ENCODE measurements around the gene IP6K2.
A peak's percentile ranks its signal among the peaks of the same experiment; 100 is the strongest.

The IP6K2 gene

DNA sequence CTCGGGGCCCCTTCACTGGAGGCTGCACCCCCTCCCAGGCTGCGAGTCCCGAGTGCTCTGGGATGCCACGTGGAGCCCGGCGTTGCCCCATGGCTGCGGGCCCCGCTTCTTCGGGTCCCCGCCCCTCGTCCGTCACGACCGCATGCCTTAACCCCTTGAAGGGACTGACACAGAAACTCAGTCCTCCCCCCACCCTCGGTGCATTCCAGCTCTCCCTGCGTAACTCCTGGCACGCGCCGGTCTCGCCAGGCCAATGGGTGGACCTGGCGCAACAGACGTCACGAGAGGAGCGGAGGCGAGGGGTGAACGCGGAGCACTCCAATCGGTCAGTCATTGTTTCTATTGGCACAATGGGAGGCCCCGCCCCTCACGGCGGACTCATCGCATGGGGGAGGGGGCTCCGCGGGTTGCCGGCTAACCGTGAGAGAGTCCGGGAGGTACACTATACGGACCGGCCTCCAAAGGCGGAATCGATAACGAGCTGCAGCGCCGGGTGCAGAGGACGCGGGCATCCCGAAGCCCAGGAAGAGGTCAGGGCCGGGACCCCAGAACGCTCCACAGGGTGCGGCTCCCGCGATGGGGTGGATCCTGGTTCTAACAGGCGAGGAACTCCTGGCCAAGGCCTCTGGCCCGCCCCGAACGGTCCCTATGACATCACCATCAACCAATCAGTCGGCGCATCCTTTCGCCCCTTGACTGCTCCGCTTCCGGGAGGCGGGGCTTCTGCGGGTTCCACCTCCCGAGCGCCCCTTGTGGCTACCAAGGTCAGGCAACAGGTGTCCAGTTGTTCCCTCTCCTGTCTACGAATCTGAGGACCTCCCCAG, 53.3 kb downstream of the IP6K2 start:
- DNase-seq (ENCODE audit: low spot score): peak; percentile 83

DNA sequence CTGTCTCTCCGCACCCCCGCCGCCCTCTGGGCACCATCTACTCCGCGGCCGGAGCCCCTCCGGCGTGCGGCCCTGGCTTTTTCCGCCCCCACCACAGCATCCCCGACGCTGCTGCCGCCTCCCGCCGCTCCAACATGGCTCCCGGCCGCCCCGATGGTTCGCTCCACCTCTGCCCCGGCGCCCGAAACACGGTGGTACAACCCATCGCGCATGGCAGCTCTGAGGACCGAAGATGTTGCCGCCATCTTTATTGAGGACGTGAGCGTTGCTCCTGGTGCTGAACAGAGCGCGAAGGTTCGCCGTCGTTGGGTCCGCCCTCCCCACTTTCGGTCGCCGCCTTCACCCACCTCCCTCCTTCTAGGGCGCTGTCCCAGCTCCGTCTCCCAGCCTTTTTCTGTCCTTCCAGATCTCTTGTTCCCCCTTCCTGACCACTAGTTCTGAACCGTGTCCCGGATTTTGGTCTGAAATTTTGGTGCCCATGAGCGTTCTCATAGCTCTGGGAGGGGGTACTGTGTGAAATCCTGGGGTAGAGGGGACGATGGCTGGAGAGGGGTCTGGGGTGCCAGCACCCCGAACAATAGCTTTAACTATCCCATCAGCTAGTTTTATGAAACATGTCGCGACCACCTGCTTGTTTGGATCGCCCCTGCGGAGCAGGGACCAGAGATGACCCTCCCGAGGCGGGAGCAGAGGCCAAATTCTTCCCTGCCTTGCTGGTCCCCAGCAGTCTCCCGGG, 54.1 kb downstream of the IP6K2 start, which contains the start of gene CELSR3:
CELSR3 (minus strand) TSS at position 134 of the 736 bp plus-strand sequence. CDS start 252 bp downstream, outside the sequence.
- DNase-seq (ENCODE audit: low spot score): peak; percentile 42

DNA sequence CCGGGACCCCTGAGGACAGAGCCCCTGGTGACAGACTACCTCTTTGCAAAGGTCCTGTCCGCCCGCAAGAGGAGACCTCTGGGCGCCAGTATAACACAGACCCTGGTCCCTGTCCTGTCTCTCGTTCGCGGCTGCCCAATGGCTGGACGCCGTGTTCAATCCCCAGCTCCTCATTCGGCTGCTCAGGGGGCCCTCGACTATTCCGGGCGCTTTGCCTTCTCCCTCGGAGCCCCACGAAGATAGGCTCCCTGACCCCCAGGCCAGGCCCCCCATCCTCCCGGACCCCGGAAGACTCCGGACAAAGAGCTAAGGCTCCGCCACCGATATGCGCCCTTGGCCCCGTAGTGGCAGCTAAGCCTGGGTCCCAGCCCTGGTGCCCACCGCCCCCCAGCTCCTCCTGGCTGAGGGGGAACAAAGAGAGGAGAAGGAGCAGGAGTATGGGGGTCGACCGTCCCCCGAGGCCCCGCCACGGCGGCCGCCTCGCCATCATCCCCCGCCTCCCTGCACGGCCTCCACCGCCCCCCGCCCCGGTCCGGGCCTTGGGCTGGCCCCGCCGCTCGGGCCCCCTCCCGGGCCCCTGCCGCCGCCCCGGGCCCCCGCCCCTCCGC, 54.8 kb downstream of the IP6K2 start:
- no peak for DNase-seq (ENCODE audit: low spot score)

DNA sequence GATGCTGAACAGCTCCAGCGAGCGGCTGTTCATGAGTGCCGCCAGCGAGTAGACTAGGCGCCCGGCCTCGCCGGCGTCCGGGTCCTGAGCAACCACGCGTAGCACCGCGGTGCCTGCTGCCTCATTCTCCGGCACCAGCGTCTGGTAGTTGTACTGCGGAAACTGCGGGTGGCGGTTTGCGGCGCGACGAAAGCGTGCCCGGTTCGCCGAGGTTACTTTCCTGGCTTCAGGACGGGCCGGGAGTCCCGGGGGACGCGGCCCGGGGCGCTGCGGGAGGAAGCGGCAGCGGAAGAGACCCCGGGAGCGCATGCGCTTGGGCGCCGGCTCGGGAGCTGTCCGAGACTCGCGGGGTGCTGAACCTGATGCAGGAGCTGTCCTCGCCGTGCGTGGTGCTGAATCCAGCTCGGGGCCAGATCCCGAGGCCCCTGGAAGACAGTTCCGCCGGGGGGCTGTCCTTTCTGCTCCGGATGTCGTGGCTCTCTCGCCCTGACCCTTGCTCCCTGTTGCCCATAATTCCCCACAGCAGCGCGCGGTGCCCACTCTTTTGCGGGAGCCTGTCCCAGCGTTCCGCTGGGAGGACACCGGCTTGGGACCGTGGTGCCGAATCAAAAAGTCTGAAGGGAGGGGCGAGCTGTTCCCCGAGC, 55.4 kb downstream of the IP6K2 start:
- peak; percentile 62 for DNase-seq (ENCODE audit: low spot score)

DNA sequence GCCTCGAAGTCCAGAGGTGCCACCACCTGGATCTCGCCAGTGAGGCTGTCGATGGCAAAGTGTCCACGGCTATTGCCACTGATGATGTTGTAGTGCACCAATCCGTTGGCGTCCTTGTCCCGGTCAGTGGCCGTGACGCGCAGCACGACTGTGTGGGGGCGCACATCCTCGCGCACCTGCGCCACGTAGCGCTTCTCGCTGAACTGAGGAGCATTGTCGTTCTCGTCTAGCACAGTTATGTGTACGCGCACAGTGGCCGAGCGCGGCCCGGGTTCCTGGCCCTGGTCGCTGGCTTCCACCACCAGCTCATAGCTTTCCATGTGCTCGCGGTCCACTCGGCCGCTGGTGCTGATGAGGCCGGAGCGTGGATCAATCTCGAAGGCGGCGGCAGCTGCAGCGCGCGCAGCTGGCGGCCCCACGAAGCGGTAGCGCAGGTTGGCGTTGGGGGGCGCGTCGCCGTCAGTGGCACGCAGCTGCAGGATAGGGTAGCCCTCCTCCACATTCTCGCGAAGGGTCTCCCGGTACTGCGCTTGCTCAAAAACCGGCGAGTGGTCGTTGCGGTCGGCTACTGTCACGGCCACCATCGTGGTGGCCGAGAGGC, 56.1 kb downstream of the IP6K2 start:
- DNase-seq (ENCODE audit: low spot score): no peak

DNA sequence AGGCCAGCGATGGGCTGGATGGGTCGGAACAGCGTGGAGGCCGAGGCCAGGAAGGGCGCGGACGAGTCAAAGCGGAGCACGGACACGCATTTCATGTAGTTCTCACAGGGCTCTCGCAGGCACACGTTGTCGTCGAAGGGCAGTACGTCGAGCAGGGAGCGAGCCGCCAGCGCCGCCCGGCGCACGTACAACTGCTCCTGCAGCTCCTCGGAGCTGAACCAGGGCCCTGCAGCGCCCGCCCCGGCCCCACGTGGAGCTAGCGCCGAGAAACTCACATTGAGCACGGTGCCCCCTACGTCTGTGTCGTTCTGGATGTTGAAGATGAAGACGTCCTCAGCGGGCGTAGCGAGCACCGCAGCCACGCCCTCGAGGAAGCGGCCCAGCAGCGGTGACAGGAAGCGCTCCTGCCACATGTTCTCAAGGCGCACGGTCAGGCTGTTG, 60.2 kb downstream of the IP6K2 start:
- DNase-seq (ENCODE audit: low spot score): no peak

DNA sequence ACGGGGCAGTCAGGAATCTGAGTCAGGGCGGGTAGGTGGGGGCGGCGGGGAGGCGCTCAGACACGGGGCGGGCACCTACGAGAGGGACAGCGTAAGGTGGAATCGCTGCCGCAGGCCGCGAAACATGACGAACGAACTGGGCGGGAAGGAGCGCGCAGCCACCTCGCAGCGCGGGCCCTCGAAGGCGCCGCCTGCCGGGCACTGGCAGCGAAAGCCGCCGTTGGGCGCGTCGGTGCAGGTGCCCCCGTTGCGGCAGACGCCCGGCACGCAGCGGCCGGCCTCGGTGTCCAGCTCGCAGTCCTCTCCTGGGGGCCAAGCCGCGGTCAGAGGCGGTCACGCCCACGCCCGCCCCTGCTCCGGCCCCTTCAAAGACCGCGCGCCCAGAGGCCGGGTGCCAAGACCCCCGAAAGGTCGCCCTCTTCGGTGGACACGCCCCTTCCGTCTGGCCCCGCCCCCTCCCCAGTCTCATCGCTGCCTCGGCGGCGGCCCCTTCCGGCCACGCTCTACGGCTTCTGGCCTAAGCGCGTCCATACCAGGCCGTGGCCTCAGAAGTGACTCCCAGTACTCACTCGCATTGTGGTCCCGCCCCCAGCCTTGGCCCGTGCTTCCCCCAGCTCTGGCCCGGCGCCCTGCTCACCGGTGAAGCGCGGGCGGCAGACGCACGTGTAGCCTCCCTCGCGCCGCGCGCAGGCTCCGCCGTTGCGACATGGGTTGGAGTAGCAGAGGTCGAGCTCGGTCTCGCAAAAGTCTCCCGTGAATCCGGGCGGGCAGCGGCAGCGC, 60.8 kb downstream of the IP6K2 start:
- DNase-seq (ENCODE audit: low spot score): peak; percentile 78

DNA sequence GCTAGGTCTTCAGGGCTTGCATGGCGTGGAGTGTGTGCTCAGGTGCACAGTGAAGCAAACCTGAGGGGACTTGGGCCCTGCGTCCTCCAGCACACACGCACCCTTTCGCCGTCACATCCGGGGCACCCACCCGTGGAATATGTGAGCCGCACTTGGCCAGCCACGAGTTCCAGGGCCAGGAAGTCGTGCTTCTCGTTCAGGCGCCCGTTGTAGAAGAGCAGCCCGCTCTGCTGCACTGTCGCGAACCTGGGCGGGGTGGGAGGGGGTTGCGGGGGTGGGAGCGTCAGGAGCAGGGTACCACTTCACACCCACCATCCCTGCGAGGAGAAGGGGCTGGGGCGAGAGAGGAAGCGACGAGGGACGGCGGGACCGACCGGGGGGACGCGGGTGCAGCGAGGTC, 61.4 kb downstream of the IP6K2 start:
- peak; percentile 39 for DNase-seq (ENCODE audit: low spot score)

DNA sequence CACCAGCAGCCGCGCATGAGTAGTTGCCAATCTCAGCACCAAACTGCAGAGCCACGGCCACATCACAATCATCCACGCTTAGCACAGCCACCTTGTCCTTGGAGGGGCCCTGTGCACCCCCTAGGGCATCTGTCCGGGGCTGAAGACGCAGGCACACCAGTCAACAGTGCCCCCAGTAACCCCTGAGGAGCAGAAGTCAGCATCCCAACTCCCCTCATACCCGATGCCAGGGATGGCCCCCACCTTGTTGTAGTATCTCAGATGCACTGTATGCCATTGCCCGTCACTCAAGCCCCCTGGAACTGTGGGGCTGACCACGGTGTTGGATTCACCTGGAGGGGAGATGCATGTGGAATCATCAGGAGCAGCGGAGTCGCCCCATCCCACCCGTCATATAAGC, 62.0 kb downstream of the IP6K2 start:
- DNase-seq (ENCODE audit: low spot score): no peak

DNA sequence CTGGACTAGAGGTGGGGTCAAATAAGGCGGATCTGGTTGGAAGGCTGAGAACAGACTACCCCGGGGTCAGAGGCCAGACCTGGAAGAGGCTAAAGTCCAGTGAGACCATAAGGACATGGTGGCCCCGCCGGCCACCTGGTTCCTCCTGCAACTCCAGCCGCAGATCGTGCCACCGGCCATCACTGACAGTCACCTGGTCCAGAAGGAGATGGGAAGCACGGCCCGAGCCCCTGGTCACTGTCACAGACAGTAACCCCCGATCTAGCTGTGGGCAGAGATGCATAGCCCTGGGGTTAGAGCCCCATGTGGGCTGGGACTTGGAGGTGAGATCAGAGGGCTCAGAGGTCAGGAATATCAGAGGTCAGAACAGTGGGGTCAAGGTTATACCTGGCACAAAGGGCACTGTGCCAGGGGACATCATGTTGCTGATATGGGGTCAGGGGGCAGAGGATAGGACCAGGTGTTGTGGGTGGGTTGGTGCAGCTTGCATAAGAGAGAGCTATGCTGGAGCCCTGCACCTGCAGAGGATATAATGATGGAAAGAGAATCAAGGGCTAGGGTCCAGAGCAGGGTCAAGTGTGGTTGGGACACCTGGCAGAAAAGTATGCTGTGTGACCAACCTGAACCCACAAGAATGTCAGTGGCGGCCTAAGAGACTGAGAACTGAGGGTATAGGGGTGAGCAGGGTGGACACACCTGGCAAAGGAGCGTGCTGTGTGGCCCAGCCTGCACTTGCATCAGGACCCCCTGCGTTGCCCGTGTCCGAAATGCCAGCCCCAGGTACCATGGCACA, 63.9 kb downstream of the IP6K2 start:
- no peak for DNase-seq (ENCODE audit: low spot score)

DNA sequence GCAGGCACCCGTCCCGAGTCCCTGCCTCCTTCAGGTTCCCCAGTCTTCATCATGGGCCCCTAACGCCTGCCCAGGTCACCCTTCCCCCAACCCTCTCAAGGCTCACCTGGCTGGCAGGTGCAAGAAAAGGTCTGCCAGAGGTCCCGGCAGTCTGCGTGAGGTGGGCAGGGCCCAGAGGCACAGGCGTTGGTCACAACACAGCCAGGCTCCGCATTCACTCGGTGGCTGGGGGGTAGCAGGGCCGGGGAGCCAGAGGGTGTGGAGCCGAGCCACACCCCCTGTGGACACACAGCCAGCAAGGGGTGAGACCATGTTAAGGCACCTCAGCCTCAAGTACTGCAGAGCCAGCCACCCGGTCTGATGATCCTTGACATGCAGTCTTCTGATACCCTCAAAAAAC, 65.2 kb downstream of the IP6K2 start:
- DNase-seq (ENCODE audit: low spot score): no peak

DNA sequence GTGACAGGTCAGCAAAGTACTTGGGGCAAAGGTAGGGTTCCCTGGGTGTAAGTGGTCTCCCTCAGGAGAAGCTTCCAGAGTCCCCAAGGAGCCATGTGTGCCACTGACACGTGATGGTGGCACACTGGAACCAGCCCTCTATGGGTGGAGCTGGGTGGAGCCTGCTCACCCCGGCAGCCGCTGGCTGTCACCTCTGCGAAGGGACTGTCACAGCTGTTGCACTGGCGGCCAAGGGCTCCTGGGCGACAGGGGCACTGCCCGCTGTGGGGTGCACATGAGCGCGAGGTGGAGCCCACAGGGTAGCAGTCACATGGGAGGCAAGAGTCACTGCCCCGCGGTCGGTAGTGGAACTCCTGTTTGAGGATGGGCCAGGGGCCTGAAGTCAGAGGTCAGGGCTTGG, 66.3 kb downstream of the IP6K2 start:
- DNase-seq (ENCODE audit: low spot score): no peak

DNA sequence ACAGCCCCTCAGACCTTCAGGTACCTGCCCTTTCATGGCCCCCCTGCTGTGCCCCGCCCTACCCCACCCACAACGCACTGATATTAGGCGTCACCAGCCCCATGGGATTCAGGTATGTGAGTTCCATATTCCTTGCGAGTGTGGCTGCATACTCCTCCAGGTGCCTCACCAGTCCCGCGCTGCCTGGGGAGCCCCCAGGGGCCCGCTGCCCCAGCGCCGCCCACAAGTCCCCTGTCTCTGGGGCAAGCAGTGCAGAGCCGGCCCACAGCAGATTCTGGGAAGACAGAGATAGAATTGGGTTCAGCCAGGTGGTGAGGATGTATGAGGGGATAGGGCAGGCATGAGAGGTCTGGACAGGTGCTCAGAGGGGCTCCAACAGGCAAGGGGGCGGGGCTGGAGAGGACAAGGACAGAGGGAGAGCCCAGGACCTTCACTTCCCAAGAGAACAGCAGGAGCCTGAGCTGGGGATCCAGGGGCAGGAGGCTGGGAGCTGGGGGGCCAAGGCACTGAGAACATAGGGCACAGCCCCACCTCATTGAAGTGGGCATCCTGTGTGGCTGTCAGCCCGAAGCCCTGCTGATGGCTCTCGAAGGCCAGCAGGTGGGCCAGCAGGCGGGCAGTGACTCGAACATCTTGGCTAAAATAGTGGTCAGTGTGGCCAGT, 68.7 kb downstream of the IP6K2 start:
- DNase-seq (ENCODE audit: low spot score): no peak

DNA sequence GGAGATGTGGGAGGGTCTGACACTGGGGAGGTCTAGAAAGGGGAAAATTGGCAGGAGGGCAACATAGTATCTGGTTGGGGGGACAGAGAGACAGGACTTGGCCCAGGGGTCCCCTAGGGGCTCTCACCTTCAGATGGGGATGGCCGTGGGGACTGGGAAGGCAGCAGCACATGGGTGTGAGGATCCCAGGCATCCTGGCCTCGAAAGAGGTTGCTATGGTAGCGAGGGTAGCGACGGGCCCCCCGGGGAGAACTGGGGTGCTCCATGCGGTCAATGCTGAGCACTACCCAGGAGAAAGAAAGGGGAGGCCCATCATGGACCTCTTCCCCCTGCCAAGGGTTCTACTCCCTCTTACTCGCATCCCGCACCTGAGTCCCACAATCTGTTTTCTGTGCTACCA, 69.3 kb downstream of the IP6K2 start:
- no peak for DNase-seq (ENCODE audit: low spot score)

DNA sequence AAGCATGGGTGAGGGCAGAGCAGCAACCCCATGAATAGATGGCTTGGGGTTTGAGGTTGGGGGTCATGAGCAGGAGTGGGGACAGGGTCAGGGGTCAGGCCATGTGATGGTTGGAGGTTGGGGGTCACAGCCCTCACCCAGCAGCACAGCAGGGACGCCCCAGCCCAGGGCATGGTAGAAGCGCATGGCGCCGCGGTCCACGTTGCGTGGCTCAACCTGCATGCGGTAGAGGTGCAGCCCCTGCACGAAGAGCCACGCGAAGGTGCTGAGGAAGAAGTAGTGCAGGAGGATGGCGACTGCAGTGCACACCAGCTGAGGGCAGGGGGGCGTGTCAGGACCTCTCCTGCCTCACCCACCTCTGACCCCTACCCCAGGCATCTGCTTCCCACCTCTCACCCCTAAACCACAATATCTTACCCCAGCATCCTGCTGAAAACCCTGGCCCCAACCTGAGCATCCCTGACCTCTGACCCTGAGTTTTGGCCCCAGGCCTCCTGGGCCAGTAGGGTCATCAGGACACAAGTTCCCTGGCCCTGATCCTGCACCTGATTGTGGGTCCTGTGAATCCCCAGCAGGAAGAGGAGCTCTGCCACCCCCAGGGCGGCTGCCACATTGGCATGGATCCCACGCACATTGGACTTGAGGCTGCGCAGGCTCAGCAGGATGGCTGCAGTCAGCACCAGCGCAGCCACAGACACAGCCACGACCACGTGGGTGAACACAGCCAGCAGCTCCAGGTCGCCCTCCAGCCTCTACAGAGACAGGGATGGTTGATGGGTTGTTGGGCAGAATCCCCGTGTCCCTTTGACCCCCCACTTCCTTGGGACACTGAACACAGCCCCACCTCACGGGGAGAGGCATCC, 71.9 kb downstream of the IP6K2 start:
- no peak for DNase-seq (ENCODE audit: low spot score)

DNA sequence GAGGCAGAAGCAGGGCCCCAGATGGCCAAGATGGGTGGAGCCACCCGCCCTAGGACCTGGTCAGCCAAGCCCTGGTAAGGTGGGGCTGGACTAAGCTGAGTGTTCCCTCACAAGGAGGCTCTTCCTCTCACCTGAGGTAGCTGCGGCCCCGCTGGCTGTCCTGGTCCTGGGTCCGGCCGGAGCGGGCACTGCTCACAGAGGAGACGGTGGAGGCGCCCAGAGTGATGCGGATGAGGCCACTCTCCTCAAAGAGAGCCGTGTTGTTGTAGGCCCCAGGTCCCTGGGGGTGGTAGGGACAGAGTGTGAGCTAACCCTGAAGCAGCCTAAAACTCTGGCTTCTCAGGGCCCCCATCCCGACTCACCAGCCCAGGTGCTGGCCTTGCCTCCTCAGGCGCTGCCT, 74.4 kb downstream of the IP6K2 start:
- DNase-seq (ENCODE audit: low spot score): no peak

DNA sequence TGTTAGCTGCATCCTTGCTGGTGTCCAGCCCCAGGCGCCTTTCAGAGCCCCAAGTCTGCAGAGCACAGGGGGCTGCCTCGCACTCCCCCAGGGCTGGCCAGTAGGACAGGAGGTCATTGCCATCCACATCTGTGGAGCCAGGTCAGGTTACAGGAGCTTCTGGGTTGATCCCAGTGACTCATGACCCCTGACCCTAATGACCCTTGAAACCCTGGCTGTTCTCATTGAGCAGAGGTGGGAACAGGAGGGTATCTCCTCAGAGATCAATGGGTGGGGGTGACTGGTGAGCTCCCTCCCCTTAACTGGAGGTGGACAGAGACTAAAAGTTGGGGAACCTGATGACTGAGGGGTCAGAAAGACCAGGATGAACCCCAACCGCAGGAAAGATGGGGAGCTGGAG, 75.6 kb downstream of the IP6K2 start:
- no peak for DNase-seq (ENCODE audit: low spot score)

DNA sequence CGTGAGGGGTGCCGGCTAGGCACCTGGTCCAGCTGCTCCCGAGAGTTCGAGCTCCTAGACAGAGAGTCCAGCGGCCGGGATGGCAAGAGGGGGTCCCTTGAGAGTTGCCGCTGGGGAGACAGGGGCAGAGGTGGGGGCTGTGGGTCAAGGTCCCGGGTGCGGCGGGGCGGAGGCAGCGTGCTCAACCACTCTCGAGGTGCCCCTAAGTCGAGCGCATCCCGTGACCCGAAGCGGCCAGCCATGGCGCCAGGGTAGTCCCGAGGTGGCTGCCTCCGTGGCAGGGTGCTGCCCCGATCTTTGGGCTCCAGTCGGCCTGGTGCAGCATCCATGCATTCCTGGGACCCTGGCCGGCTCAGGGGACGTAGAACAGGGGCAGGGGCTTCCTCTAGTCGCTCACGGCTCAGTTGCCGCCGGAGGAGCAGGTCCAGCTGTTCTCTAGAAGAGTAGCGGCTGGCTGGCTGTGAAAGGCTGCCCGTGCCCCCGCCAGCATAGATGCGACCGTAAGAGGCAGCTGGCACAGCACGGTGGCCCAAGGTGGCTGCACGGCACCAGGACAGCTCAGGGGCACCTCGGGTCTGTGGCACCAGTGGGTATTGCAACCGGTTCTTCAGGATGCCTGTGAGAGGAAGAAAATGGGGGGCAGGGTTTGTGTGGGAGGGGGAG, 76.9 kb downstream of the IP6K2 start:
- DNase-seq (ENCODE audit: low spot score): no peak

Measured in CD4-positive, alpha-beta T cell treated with Interleukin-6 at 100 ng/mL for 8 hours (primary cell).